RKO (cell line): ENCODE measurements around the gene THY1.

Experiments
- DNase-seq: peaks from one replicate; pipeline ENCODE4 v3.0.0-alpha.2; 2016; ENCODE audit warnings: low spot score

THY1 gene

DNA sequence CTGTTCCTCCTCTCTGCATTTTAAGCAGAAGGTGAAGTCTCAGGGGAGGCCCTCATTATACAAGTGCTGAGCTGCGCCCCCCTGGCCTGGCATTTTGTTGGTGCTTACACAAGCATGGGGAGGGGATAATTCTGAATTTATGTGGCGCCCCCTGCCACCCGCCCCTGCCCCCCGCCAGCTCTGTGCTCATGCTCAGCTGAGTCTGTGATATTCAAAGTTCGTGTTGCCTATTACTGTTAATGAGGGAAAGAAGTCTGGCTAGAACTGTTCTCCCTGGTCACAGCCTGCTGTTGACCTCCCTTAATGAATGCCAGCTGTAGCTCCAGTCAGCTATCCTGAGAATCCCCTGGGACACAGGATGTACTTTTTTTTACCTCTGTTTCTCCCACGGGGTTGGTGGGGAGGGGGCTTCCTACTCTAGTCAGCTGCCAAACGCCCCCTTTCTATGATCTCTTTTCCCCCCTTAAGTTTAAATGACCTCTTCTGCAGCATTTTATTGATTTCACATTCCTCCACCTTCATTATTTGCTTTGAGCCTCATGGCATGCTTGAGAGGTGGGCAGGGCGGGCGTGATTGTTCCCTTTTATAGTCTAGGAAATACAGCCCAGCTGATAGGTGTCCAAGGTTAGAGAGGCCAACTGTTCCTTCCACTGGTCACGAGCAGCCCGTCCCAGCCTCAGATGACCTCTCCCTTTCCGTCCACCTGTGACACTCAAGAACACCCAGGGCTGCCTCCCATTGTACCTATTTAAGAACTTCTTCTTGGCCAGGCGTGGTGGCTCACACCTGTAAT, 53.6 kb downstream of the THY1 start:
- DNase-seq, result no peak

DNA sequence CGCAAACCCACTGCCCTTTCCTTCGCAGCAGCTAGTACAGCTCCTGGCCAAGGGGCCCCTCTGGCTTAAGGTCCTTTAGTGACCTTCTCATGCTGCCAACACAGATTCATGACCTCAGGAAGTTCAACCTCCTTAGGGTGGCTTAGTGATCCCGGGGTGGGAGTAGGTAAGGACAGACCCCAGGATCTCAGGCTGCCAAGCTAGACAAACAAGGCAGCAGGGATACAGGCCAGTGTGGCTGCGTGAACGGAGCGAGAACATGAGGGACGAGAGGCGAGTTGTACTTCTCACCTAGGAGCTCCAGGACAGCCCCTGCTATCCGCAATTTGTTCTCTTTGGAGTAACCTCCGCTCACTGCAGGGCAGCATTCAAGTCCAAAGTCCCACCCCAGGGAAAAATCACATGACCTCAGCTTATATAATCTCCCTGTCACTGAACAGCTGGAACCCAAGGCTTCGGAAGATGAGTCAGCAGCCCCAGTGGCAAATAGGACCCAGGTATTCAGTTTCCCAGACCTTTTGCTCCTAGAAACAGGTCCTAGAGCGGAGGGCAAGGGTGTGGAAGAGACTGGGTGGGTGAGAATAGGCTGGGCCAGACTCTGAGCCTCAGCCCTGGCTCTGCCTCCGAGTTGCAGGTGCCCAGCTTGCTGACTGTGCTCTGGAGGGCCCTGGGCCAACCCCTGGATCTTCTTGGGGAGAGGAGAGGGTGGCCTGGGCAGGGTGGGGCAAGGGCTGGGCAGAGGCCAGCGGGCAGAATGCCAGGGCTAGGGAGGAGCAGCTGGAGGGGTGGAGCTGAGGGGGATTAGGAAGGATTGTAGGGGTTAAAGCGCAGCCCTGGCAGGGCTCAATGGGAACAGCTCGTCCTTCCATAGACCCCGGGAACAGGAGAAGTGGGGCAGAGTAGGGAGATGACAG, 54.6 kb downstream of the THY1 start:
- DNase-seq, result peak; percentile 36

DNA sequence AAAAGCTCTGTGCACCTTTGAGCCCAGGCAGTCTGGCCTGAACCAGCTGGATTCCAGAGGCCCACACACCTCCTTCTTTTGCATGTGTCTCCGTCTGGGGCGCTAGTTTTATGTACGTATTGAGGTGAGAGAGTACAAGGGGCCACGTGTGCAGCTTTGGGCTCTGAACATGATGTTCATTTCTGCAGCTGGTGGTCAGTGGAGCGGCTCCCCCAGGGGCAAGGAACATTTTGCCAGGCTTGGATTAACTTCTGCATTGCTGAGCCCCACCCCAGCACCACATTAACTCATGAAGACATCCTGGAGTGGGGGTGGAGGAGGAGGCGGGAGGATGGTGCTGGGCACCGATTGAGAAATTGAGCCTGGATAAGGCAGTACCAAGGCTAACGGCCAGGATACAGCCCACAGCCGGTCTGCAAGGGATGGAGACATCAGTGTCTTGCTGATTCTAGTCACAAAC, 55.3 kb downstream of the THY1 start:
- no peak for DNase-seq
